ENCODE data around the gene FNBP1.

The FNBP1 gene

DNA sequence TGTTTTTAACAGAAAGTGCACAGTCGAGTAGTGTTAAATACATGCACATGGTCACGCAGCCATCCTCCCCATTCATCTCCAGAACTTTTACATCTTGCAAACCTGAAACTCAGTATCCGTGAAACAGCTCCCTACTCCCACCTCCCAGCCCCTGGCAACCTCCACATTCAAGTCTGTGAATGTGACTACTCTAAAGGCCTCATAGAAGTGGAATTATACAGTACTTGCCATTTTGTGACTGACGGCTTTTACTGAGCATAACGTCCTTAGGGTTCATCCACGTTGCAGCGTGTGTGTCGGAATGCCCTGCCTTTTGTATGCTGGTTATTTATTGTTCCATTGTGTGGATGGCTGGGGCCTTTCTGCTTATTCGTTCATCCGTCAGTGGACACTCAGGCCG is 171.9 kb downstream of the FNBP1 start:
- no peak for DNase-seq

DNA sequence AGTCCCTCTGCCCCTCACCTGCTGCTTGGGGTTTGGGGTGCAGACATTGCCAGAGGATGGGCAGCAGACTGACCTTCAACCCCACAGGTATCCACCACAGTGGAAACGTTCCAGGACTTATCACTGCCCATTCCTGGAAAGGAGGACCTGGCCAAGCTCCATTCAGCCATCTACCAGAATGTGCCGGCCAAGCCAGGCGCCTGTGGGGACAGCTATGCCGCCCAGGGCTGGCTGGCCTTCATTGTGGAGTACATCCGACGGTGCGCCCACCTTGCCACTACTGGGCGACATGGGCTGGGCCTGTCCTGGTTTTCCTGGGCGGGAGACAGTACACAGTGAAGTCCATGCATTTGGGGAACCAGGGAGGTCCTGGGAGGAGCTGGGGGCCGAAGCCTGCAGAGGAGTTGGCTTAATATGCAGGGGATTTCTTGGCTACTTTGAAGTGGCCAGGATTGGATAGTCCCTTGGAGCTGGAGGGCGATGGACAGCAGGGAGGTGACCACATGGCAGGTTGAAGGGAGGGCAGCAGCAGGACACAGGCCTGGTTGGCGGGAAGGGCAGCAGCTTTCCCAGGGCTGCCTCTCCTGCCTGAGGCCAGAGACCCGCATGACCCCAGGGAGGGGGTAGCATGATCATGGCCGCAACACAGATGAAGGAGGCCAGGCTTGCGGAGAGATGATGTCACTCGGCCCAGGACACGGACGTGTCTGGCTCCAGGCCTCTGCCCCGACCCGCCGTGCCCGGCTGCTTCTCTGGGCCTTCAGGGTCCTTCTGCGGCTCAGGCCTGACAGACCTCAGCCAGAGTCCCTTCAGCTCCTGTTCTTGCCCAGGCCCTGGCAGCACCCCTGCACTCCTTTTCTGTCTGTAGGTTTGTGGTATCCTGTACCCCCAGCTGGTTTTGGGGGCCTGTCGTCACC is 173.1 kb downstream of the FNBP1 start:
- DNase-seq, result no peak

DNA sequence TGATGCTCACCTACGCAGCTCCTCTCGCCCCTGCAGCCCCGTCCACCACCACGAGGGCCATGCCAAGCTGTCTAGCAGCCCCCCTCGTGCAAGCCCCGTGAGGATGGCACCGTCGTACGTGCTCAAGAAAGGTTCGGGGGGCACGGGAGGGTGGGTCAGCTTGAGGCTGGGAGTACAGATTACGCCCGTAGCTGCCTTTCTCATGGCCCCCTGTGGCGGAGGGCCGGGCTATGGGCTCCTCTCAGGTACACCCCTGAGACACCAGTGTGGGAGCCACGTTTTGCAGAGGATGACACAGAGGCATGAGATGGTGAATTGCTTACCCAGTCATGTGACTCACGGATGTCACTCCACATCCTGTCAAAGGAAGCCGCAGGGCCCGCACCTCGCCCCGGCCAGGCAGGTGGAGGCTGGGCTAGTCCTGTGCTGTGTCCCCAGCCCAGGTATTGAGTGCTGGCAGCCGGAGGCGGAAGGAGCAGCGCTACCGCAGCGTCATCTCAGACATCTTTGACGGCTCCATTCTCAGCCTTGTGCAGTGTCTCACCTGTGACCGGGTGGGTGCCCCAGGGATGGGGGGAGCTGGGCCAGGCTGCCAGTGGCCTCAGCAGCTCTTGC is 174.0 kb downstream of the FNBP1 start:
- no peak for DNase-seq

DNA sequence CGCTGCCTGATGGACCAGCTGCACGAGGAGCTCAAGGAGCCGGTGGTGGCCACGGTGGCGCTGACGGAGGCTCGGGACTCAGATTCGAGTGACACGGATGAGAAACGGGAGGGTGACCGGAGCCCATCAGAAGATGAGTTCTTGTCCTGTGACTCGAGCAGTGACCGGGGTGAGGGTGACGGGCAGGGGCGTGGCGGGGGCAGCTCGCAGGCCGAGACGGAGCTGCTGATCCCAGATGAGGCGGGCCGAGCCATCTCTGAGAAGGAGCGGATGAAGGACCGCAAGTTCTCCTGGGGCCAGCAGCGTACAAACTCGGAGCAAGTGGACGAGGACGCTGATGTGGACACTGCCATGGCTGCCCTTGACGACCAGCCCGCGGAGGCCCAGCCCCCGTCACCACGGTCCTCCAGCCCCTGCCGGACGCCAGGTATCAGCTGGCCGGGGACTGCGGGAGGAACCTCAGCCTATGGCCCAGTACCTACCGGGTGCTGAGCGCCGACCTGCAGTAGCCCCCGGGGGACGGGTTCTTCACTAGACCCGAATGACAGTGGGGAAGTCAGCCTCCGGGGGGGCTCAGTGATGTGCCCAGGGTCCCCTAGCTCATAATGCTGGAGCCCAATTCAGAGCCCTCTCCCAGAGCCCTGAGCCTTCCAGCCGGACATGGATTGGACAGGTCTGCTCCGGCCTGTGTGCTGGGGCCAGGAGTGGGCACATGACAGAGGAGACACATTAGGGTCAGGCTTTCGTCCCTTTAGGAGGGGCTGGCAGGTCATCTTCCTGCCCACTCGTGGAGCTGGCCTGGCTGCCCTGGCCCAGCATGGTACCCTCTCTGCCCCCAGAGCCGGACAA is 174.7 kb downstream of the FNBP1 start:
- no peak for DNase-seq

DNA sequence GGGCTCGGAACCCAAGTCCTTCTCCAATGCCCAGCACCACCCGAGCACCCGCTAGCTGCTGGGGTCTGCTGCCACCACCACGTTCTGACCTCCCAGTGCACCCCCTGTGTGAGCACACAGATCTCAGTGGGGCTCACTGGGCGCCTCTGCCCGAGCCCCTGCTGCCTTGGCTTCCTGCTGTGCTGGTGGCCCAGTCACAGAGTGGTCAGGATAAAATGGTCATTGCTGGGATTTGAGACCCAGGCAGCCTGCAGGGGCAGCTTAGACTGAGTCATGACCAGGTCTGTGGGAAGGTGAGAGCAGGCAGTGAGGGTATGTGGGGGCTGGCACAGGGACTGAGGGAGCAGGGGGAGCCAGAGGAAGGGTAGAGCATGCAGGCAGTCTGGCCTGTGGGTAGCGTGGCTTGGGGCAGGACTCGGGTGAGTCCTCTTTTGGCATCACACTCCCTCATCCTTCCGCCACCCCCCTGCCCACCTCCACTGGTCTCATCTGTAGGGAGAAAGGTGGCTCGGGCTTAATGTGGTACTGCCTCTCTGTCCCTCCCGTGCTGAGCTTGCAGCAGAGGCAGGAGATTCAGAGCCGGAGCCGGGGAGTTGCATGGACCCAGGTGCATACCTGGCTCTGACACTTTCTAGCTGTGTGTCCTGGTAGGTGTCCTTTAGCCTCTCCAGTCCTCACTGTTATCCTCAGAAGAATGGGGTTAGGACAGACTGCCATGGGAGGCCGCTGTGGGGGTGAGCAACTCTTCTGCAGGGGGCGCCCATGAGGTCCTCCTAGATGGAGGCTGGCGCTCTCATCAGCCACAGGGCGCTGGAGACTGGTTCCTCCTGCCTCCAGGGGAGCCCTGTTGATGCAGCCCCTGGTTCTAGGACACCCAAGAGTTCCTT is 175.6 kb downstream of the FNBP1 start:
- DNase-seq, result no peak

DNA sequence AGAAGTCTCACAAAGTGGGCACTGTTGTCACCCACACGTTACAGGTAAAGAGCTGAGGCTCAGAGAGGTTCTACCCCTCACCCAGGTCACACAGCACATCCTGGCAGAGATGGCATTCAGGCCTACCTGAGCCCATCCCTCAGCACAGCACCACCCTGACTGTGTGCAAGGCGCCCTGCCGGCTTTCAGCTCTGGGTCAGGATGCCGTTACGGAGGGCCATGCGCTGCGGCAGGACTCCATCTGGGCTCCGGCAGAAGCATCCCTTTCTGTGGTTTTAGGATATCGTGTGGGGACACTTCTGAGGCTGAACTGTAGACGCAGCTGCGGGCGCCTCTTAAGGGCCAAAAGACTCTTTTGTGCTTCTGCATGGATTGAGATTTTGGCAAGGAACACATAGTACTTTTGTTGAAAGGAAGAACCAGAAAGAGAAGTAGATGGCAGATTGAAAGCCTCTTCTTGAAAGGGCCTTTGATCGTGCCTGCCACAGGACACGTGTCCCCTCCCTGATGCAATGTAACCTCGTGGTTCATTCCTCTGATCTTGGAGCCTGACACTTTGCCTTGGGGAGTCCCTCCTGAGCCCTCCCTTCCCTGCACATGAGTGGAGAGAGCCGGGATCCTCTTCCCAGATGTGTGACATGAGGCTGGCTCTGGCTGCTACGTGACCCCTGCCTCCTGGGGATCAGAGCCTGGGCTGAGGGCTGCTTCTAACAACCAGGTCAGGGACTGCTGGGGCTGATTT is 176.4 kb downstream of the FNBP1 start:
- no peak for DNase-seq

DNA sequence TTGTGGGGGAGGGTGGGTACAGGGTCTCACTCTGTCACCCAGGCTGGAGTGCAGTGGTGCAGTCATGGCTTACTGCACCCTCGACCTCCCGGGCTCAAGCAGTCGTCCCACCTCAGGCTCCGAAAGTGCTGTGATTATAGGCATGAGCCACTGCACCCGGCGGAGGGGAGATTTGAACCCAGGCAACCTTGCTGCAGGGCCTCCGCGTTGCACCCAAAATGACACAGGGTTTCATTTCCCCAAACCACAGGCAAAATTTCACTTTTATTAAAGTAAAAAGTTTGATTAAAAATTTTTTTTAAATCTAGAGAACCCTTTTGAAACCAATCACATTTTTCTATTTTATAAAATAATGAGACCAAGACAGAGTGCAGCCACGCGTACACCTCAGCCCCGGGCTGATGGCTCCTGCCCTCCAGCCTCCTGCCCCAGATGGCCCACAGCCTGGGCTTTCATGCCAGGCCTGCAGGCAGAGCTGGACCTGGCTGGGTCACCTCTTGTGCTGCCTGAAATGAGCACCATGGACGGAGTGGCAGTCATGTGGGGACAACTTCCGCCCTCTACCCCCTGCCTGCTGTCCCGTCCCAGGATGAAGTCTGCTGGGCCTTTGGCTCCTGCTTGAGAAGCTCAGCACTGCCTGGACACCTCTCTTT is 177.2 kb downstream of the FNBP1 start:
- DNase-seq, result no peak

DNA sequence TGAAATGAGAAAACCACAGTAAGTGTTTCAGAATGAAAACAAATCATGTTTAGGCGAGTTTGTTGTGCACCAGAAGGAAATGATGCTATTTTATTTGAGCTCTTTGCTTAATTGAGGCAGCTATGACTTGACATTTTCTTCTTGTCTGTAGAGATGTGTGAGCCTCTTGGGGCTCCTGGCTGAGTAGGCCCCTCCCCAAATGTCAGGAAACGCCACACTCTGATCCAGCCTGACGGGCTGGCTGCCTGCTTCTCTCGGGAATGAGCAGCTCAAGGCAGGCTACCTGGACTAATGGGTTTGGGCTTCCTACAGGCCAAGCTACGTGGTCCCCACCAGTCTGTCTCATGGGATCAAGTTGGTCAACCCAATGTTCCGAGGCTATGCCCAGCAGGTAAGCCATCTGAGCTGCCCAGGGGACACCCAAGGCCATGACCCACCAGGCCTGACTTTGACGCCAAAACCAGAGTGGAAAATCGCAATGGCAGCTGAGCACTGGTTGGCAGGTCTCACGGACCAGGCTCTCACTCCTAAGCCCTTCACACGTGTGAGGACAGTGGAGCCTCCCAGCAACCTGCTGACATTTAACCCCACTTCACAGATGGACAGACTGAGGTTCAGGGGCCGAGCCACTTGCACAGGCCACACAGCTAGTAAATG is 177.9 kb downstream of the FNBP1 start:
- no peak for DNase-seq

DNA sequence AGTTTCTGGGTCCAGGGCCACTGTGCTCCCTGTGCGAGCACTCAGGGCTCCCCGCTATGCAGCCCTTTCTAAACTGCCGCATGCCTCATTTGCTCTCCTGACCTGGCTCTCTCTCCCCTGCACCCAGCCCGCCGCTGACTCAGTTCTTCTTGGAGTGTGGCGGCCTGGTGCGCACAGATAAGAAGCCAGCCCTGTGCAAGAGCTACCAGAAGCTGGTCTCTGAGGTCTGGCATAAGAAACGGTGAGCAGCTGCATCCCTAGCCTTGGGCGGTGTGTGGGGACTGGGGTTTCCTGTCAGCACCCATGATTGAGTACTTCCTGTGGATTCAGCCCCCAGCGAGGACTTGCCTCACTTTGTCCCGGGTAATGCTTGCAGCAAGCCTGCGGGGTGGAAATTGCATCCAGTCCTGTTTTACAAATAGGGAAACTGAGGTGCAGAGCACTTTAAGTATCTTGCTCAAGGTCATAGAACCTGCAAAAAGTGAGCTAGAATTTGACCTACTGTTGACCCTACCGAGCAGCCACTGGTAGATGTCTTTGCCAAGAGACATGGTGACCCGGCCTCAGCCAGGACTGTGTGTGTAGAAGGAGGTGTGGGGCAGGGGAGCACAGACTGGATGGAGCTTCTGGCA is 179.8 kb downstream of the FNBP1 start:
- no peak for DNase-seq

DNA sequence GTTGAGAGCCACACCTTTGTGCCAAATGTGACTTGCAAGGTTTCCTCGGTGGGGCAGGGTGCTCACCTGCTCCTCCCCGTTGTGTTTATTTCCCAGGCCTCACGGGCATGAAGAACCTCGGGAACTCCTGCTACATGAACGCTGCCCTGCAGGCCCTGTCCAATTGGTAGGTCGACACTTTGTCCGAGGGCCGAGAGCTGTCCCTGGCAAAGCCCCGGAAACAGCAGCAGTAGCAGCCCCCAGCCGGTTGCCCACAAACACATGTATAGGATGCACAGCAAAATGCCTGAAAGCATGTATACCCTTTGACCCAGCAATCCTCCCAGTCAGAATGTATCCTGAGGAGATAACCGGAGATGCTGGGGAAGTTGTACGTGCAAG is 181.6 kb downstream of the FNBP1 start:
- DNase-seq, result no peak

DNA sequence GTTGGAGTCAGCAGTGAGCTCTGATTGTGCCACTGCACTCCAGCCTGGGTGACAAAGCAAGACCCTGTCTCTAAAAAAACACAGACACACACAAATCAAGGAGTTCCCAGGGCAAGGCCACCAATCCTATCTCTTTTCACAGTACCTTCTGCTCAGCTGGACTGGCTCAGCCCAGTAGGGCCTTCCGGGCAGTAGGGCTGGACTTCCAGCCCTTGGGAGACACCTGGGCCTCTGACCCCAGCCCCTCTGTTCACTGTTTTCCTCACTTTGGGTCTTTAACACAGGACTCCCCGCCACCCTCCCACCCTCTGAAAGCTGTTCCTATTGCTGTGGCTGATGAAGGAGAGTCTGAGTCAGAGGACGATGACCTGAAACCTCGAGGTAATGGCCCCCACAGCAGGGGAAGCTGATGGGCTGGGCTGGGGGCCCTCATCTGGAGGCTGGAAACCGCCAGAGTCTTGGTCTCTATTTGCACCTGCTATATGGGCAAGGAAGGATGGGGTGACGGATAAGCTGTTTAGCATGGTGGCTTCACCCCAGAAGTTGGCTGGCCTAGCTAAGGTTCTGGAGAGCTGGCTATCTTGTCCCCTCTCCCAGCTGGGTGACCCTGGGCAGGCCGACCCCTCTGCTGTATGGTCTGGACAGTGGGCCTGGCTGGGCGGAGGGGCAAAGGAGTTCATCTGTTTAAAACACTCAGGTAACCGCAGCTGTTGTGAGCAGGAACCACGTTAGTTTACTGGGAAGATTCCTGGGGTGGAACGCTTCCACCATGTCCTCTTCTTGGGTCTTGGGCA is 182.1 kb downstream of the FNBP1 start:
- no peak for DNase-seq

DNA sequence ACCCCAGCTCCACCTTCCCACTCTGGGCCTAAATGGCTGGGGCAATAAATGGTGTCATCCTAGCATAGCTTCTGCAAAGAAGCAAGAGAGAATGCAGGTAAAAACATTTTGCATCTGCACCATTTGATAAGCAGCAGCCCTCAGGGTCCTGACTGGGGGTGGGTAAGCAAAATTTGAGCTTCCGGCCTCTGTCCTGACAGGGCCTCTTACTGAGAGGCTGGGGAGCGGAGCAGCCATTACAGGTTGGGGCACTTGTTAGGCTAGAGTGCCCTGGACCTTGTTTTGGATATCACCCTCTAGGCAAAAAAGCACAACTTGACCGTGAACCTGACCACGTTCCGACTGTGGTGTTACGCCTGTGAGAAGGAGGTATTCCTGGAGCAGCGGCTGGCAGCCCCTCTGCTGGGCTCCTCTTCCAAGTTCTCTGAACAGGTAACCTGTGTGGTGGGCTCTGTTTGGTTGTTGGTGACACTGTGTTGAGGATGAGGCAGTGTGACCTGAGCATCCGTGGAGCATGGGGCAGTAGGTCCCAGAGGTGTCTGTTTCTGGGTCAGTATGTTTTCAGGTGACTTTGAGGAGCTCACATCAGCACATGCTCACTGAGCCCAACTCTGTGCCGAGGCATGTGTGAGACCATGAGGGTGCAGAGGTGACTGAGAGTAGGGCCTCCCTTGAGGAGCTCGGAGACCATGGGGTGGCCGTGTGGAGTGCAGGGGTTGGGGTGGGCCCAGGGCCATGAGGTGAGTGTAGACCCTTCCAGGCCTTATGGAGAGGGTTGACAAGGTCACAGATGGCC is 184.6 kb downstream of the FNBP1 start:
- no peak for DNase-seq

DNA sequence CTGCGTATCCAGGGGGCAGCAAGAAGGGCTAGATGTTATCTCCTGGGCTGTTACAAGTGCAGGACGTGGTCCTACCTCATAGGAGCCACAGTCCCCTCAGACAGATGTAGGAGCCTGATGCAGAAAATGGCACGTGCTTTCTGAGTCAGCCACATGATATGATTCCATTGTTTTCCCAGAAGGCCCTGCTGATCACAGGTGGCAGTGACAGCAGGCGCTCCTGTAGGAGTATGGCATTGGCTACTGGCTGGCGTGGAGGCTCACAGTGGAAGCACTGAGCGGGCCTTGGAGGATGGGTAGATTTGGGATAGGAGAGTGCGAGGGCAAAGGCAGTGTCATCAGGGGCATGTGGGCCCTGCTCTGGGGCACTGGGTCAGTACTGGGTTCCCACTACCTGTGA is 185.8 kb downstream of the FNBP1 start:
- DNase-seq, result no peak

DNA sequence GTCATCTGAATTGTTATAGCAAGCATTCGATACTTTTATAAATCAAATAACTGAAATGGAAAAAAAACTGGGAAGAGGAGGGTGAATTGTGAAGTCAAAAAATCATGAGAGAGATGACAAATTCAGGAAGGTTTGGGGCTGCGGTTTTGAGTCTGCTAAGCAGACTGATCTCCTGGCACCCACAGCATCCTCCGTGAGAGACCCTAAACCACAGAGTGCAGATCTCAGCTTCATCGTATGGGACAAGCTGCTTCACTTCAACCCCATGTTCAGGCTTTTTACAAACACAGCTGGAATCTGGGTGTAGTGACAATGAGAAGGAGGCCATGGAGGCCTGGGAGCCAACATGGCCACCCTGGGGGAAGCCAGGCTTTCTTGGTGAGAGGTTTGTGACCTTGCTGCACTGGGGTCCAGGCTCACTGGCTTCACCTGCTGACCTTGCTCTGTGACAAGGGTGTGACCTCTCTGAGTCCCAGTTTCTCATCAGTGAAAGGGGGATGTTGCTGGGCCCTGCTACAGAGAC is 188.3 kb downstream of the FNBP1 start:
- no peak for DNase-seq

DNA sequence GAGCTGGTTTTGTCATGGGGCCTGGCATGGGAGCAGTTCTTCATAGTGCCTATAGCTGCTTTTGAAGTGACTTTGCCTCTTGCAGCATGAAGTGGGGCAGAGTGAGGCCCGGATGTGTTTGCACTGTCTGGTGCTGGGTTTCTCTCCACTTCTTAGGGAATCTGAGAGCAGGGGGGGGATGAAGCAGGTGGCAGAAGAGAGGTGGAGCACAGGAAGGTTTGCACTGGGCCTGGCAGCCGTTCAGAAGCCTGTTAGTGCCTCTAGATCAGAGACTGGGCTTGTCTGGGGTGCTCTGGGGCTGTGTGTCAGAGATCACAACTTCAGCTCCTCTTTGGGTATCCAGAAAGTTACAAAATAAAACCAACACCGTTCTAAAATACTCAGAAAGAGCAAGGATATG is 189.4 kb downstream of the FNBP1 start:
- DNase-seq, result no peak

DNA sequence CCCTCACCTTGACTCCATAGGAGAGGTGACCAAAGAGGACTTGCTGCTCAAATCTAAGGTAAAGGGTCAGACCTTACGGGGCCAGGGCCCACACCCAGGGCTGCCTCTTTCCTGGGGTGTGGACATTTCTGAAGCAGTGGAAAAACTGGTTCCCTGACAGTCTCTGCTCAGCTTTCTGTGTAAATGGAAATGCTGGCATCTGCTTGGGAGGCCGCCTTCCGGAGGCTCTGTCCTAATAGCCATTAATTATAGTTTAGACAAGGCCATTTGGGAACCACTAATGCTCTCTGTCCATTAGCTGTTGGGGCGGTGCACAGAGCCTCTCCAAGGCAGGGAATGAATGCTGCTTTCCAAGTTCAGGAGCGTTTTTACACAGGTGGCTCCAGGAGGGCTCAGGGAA is 190.4 kb downstream of the FNBP1 start:
- DNase-seq, result no peak

DNA sequence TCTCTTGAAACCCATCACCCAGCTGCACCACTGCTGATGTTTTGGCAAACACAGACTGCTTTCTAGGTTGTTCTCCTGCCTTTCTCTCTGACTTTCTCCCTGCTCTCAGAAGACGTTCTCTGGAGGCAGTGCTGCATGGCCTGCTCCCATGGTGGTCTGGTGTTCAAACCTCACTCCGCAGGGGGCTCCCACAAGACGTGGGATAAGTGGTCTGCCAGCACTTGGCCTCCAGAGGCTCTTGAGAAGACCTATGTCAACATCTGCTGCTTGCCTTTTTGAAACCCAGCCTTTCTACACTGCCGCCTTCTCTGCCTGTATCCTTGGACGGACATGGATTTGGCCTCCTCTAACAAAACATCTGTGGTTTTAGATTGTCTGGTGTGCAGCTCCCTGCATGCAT is 191.2 kb downstream of the FNBP1 start:
- no peak for DNase-seq

DNA sequence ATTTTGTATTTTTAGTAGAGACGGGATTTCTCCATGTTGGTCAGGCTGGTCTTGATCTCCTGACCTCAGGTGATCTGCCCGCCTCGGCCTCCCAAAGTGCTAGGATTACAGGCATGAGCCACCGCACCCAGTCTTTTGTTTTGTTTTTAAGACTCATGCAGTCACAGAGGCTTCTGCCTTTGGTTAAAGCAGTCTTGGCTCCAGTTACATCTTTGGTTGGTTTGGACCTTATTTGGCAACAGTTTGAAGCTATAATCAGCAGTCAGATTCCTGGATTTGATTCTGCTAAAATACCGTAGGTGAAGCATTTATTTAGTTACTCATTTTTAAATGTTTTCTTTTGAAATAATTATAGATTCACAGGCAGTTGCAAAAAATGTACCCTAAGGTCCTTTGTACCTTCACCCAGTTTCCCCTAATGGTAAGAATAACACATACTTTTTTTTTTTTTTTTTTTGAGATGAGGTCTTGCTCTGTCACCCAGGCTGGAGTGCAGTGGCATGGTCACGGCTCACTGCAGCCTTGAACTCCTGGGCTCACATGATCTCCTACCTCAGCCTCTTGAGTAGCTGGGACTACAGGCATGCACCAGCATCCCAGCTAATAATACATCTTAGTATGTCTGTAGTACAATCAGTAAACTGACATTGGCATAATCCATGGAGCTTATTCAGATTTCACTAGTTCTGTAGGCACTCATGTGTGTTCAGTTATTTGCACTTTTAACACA is 192.0 kb downstream of the FNBP1 start:
- DNase-seq, result no peak
